Measurements from ENCODE around the gene MCEMP1. TPM values are rescaled to one million over a fixed set of nuclear protein-coding genes. Genes with fewer than 3 reads are reported as not detected.

The MCEMP1 gene
- total RNA-seq, 1 donor, result not detected

DNA sequence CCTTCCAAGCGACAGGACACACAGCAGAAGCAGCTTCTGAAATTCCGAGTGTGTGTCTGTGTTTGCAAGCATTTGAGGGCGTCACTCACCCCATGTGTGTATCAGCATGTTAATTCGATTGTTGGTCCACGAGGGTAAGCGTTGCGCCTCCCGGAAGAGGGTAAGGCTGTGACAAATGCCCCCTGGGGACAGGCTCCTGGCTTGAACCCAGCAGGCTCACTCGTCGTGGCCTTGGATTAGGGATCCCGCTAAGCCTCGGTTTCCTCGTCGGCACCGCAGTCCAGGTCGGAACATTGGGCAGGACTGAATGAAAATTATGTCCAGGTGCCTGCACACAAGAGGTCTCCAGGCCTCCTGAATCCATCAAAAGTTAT lies 40.6 kb upstream of the MCEMP1 start:
- Histone ChIP-seq H2AFZ (ENCODE audit: low read length) (no peak overlapping the region), H3K36me3 (ENCODE audit: insufficient read depth, low read length) (no peaks in the 10 kb centered on the region), H3K4me1 (ENCODE audit: insufficient read depth, low read length) (no peaks in the 10 kb centered on the region), H3K4me3 (ENCODE audit: insufficient read depth, low read length) (no peak overlapping the region), H4K20me1 (ENCODE audit: insufficient read depth, low read length) (no peaks in the 10 kb centered on the region), H3K9me3 (ENCODE audit: low read depth, low read length) (no peaks in the 10 kb centered on the region), H3K27ac (ENCODE audit: low read depth, low read length) (no peak overlapping the region), H3K79me2 (ENCODE audit: insufficient read depth, low read length) (peaks cover 4% of the 10 kb centered on the region), H3K4me2 (ENCODE audit: insufficient read depth, low read length) (no peak overlapping the region), H3K27me3 (ENCODE audit: insufficient read depth, low read length) (peaks cover 9% of the 10 kb centered on the region)
- no peak for TF ChIP-seq CTCF (IDR thresholded peaks at IDR 0.05; ENCODE audit: extremely low read depth, low read depth, low read length)
- no peak for DNase-seq (ENCODE audit: insufficient read length, low spot score, missing footprints)

DNA sequence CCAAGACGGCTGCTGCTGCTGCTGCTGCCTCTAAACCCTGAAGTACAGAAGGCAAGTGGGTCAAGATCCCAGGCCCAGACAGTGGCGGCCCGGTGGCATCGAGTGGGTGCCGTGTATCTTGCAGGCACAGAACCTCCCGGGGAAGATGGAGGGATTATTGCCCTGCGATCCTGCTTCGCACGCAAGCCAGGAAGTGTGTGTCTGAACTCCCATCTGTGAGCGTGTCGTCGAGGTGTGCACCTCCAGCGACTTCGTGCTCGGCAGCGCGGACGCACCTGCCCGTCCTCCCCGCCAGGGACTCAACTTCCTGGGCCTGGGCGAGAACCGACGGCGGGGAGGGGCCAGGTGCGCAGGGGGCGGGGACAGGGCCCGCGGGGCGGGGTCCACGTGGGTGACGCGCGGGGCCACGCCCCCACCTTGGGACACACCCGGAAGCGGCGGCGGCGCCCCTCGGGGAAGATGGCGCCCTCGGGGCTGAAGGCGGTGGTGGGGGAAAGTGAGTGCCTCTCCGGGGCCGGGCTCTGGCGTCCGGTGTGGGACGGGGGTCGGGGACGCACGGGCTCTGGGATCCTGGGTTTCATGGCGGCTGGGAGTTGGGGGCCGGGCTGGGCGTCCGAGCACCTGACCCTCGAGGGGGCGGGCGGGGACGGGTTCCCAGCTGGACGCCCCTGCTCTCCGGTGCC lies 40.1 kb upstream of the MCEMP1 start, which contains the start of gene STXBP2:
Gene STXBP2, plus strand, starts transcription at position 420 of the 683 bp plus-strand sequence. Its CDS starts 40 bp downstream, at position 460.
- Histone ChIP-seq H3K79me2 (ENCODE audit: insufficient read depth, low read length) (no peaks in the 10 kb centered on the region), H2AFZ (ENCODE audit: low read length) (no peak within 1 kb of the TSS), H3K4me2 (ENCODE audit: insufficient read depth, low read length) (no peak within 1 kb of the TSS), H3K27me3 (ENCODE audit: insufficient read depth, low read length) (peaks cover 9% of the 10 kb centered on the region), H4K20me1 (ENCODE audit: insufficient read depth, low read length) (no peaks in the 10 kb centered on the region), H3K27ac (ENCODE audit: low read depth, low read length) (no peak within 1 kb of the TSS), H3K4me3 (ENCODE audit: insufficient read depth, low read length) (peak within 1 kb of the TSS; percentile 20), H3K36me3 (ENCODE audit: insufficient read depth, low read length) (no peaks in the 10 kb centered on the region), H3K9me3 (ENCODE audit: low read depth, low read length) (no peaks in the 10 kb centered on the region), H3K4me1 (ENCODE audit: insufficient read depth, low read length) (no peaks in the 10 kb centered on the region)
- TF ChIP-seq CTCF (IDR thresholded peaks at IDR 0.05; ENCODE audit: extremely low read depth, low read depth, low read length), result no peak
- peak; percentile 86 for DNase-seq (ENCODE audit: insufficient read length, low spot score, missing footprints)

DNA sequence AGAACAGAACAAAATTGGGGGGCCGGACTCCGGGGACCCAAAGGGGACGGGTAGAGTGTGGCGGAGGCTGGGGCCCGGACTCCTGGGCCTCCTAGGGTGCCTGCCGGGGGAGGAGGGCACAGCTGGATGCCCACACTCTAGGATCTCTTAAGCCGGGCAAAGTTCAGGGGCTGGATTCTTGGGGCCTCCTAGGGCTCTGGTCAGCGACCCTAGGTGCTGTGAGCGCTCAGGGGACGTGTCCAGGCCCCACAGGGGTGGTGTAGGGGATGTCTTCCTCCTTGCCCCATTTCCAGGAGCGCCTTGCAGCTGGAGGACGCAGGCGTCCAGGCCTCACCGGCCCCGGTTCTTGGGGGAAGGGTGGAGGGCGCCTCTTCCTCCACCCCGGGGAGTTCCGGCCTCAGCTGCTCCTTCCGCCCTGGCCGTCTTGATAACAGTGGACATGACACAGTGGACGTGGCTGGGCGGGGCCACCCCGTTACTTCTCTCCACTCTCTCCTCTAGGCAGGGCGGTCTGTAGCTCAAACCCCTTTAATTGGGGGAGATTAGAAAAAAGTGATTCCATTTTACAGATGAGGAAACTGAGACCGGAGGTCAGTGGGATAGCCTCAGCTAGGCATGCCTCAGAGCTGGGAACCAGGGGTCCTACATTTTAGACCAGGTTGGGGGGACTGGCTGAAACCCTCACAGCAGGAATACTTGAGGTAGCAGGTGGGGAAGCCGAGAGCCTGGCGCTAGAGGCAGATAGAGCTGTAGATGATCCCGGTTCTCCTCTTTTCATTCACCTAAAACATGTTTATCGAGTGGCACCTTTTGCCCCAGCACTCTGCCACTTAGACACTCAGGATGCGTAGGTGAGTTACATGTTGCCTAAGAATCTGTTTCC lies 39.3 kb upstream of the MCEMP1 start:
- no peaks in the 10 kb centered on the region for H4K20me1 ChIP-seq (ENCODE audit: insufficient read depth, low read length)
- H3K4me2 ChIP-seq (ENCODE audit: insufficient read depth, low read length), result no peak overlapping the region
- H2AFZ ChIP-seq (ENCODE audit: low read length), result no peak overlapping the region
- no peaks in the 10 kb centered on the region for H3K4me1 ChIP-seq (ENCODE audit: insufficient read depth, low read length)
- H3K79me2 ChIP-seq (ENCODE audit: insufficient read depth, low read length), result no peaks in the 10 kb centered on the region
- peak; percentile 89 for DNase-seq (ENCODE audit: insufficient read length, low spot score, missing footprints)
- H3K27me3 ChIP-seq (ENCODE audit: insufficient read depth, low read length), result peaks cover 9% of the 10 kb centered on the region
- H3K9me3 ChIP-seq (ENCODE audit: low read depth, low read length), result no peaks in the 10 kb centered on the region
- no peak for TF ChIP-seq CTCF (IDR thresholded peaks at IDR 0.05; ENCODE audit: extremely low read depth, low read depth, low read length)
- H3K36me3 ChIP-seq (ENCODE audit: insufficient read depth, low read length), result no peaks in the 10 kb centered on the region
- peak overlapping the region; percentile 20 for H3K4me3 ChIP-seq (ENCODE audit: insufficient read depth, low read length)
- no peak overlapping the region for H3K27ac ChIP-seq (ENCODE audit: low read depth, low read length)
